Measurements from ENCODE around the gene RNF113A.

DNA sequence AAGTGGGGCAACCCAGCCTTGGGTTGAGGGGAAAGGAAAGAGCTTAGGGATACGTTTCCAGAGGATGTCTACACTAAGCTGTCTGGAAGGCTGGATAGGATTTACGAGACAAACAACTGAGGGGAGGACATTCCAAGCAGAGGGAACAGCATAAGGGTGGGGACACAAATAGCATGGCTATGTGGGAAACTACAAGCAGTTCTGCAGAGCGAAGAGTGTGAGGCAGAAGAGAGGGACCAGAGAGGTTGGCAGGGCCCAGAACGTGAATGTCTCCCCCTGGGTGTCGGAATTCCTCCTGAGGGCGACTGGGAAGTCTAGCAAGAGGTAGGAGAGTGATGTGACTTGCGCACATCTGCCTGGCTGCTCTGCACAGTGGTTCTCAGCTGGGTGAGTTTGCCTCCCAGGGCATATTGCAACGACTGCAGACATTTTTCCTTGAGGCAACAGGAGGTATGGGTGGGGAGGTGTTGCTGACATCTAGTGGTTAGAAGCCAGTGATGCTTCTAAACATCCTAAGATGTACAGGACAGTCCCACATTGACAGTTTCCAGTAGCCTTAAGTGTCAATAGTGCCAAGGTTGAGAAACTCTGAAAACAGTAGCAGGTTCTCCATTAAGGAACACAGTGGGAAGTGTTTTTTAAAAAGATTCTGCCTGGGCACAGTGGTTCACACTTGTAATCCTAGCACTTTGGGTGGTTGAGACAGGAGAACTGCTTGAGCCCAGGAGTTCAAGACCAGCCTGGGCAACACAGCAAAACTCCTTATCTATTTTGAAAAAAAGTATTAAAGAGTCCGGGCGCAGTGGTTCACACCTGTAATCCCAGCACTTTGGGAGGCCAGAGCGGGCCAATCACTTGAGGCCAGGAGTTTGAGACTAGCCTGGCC, 9.3 kb upstream of the RNF113A start:
- TF ChIP-seq SP2 (IDR thresholded peaks at IDR 0.05; ENCODE audit: low read length), result no peak
- TF ChIP-seq, protein P1, sequence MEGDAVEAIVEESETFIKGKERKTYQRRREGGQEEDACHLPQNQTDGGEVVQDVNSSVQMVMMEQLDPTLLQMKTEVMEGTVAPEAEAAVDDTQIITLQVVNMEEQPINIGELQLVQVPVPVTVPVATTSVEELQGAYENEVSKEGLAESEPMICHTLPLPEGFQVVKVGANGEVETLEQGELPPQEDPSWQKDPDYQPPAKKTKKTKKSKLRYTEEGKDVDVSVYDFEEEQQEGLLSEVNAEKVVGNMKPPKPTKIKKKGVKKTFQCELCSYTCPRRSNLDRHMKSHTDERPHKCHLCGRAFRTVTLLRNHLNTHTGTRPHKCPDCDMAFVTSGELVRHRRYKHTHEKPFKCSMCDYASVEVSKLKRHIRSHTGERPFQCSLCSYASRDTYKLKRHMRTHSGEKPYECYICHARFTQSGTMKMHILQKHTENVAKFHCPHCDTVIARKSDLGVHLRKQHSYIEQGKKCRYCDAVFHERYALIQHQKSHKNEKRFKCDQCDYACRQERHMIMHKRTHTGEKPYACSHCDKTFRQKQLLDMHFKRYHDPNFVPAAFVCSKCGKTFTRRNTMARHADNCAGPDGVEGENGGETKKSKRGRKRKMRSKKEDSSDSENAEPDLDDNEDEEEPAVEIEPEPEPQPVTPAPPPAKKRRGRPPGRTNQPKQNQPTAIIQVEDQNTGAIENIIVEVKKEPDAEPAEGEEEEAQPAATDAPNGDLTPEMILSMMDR (IDR thresholded peaks at IDR 0.05; ENCODE audit: control extremely low read depth in 1 of 3, insufficient read depth in 1 of 3, low read depth in 1 of 3, low read length in 3 of 3), result peak in 2 of 3 experiments; percentile 47 to 72; a peak in 3 of 4 replicates
- TF ChIP-seq, protein P2, sequence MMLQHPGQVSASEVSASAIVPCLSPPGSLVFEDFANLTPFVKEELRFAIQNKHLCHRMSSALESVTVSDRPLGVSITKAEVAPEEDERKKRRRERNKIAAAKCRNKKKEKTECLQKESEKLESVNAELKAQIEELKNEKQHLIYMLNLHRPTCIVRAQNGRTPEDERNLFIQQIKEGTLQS (IDR thresholded peaks at IDR 0.05; ENCODE audit: insufficient read depth, low read depth, low read length), result no peak
- no peak for TF ChIP-seq KDM5A (IDR thresholded peaks at IDR 0.05; ENCODE audit: low read length)
- no peak for TF ChIP-seq CEBPB (IDR thresholded peaks at IDR 0.05; ENCODE audit: low read depth, low read length)
- TF ChIP-seq HDAC2 (IDR thresholded peaks at IDR 0.05; ENCODE audit: borderline replicate concordance in 1 of 2, low read depth in 2 of 2, low read length in 2 of 2), result no peak
- TF ChIP-seq EZH2 (IDR thresholded peaks at IDR 0.05; ENCODE audit: low read depth, low read length, severe bottlenecking), result no peak
- no peak for TF ChIP-seq POU5F1 (IDR thresholded peaks at IDR 0.05; ENCODE audit: low read depth, low read length)
- TF ChIP-seq POLR2A (IDR thresholded peaks at IDR 0.05; ENCODE audit: control extremely low read depth in 1 of 2, low read depth in 2 of 2, low read length in 2 of 2), result no peak

Data from H1 (cell line).